SKM-1 (cell line): ENCODE measurements around the gene ARFGAP3.
A peak's percentile ranks its signal among the peaks of the same experiment; 100 is the strongest.

Experiments
- DNase-seq: peaks from one replicate; lab custom pipeline; 2025; ENCODE audit not compliant: unreplicated experiment; lab: John Stamatoyannopoulos, UW

Gene ARFGAP3

GRCh38 chr22:42856865-42857704, at the start of gene ARFGAP3:
TSS of gene ARFGAP3 (minus strand) at chr22:42857273. CDS start at chr22:42857182, 91 bp downstream.
- peak; percentile 80 for DNase-seq

GRCh38 chr22:42905702-42906183, 48.7 kb upstream of the ARFGAP3 start:
- no peak for DNase-seq

GRCh38 chr22:42905217-42905616, 48.1 kb upstream of the ARFGAP3 start:
- no peak for DNase-seq

- no peak for DNase-seq
These were observed 47.0 kb upstream of the ARFGAP3 start for GRCh38 chr22:42904050-42904449.

GRCh38 chr22:42902875-42903510, 45.9 kb upstream of the ARFGAP3 start:
- no peak for DNase-seq

GRCh38 chr22:42901790-42902508, 44.9 kb upstream of the ARFGAP3 start:
- DNase-seq, result no peak

- no peak for DNase-seq
These were observed 40.9 kb upstream of the ARFGAP3 start for GRCh38 chr22:42897960-42898359.

- no peak for DNase-seq
These were observed 38.5 kb upstream of the ARFGAP3 start for GRCh38 chr22:42895541-42895981.

GRCh38 chr22:42895087-42895486, 38.0 kb upstream of the ARFGAP3 start:
- peak; percentile 15 for DNase-seq

- no peak for DNase-seq
These were observed 36.5 kb upstream of the ARFGAP3 start for GRCh38 chr22:42893371-42894150.

- DNase-seq, result no peak
These were observed 35.7 kb upstream of the ARFGAP3 start for GRCh38 chr22:42892571-42893316.

- no peak for DNase-seq
These were observed 35.1 kb upstream of the ARFGAP3 start for GRCh38 chr22:42892156-42892555.

GRCh38 chr22:42891696-42892095, 34.6 kb upstream of the ARFGAP3 start:
- DNase-seq, result no peak

GRCh38 chr22:42891008-42891407, 33.9 kb upstream of the ARFGAP3 start:
- DNase-seq, result no peak

- DNase-seq, result no peak
These were observed 32.2 kb upstream of the ARFGAP3 start for GRCh38 chr22:42889304-42889703.

GRCh38 chr22:42887523-42888507, 30.7 kb upstream of the ARFGAP3 start:
- DNase-seq, result no peak

GRCh38 chr22:42887120-42887519, 30.0 kb upstream of the ARFGAP3 start:
- DNase-seq, result no peak

- DNase-seq, result no peak
These were observed 28.4 kb upstream of the ARFGAP3 start for GRCh38 chr22:42885446-42885845.
